Measurements from ENCODE around the gene FLT3LG.

FLT3LG gene

DNA sequence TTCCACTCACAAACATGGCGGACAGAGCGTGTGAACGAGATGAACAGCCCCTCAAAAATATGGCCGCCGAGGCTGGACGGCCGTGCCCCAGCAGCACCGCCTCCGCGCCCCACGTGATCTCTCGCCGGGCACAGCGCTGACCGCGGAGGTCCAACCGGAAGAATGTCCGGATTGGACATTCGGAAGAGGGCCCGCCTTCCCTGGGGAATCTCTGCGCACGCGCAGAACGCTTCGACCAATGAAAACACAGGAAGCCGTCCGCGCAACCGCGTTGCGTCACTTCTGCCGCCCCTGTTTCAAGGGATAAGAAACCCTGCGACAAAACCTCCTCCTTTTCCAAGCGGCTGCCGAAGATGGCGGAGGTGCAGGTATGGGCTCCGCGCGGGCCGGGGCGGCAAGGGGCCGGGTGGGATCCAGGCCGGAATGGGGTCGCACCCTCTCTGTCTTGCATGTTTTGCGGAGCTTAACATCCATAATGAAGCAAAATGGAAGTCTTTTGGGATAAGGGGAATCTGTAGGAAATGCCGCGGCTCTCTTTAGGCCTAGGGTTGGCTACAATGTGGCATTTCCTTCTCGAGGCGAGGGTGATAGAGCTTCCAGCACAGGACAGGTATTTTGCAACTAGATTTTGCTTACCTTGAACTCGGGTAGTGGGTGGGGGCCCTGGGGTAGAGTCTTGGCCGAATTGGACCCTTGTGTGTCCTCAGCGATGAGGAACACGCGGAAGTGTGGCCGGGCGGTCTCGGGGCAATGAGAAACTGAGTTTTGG, 13.4 kb downstream of the FLT3LG start, which contains the start of gene RPL13A:
TSS of gene RPL13A (plus strand) at position 332 of the 769 bp plus-strand sequence. CDS start at position 354, 22 bp downstream.
- H2AFZ ChIP-seq (ENCODE audit: low read depth, low read length), result no peak within 1 kb of the TSS
- peaks cover 44% of the 10 kb centered on the region for H3K36me3 ChIP-seq (replicated peaks; ENCODE audit: low read depth, low read length)

DNA sequence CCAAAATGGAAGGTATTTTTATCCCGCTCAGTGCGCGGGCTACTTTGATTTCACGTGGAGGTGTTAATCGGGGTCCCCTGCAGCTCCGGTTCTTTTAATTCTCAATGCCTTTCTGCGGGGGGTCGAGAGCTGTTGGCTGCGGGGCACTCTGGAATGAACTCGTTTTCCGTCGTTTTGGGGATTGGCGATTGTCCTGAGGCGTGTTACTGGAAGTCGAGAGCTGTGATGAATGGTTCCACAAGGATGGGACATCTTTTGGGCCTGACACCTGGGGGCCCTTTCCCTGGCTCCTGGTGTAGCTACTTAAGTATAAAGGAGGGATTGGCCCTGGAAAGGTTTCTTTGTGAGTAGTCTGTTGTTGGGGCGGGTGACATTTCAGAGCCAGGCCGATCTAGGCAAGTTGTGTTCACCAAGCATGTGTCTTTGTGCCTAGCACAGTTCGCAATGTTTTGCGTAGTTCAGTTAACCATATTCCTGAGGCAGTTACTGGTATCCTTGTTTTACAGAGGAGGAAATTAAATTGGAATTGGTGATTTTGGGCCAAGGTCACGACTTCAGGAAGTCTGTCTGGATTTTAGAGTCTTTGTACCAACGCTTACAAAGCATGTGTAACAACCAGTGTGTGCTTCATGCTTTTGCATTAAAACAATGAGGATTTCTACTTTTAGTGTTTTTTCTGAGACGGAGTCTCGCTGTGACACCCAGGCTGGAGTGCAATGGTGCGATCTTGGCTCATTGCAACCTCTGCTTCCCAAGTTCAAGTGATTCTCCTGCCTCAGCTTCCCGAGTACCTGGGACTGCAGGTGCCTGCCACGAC, 14.2 kb downstream of the FLT3LG start:
- Histone ChIP-seq H2AFZ (ENCODE audit: low read depth, low read length) (no peak overlapping the region), H3K27me3 (ENCODE audit: low read depth, low read length) (no peaks in the 10 kb centered on the region), H3K4me3 (ENCODE audit: low read length) (peak overlapping the region; percentile 87), H3K4me2 (ENCODE audit: low read length) (peak overlapping the region; percentile 77), H4K20me1 (ENCODE audit: insufficient read depth, low read length) (peaks cover 34% of the 10 kb centered on the region), H3K9ac (ENCODE audit: low read length) (peak overlapping the region; percentile 99), H3K79me2 (ENCODE audit: low read length) (peaks cover 42% of the 10 kb centered on the region), H3K9me3 (ENCODE audit: insufficient read depth, low read length) (no peaks in the 10 kb centered on the region), H3K36me3 (replicated peaks; ENCODE audit: low read depth, low read length) (peaks cover 52% of the 10 kb centered on the region), H3K4me1 (ENCODE audit: low read length) (peaks cover 18% of the 10 kb centered on the region), H3K27ac (ENCODE audit: low read length) (peak overlapping the region; percentile 83)
- no peak for TF ChIP-seq EZH2phosphoT487 (IDR thresholded peaks at IDR 0.05; ENCODE audit: low read depth)
- TF ChIP-seq, protein P1, sequence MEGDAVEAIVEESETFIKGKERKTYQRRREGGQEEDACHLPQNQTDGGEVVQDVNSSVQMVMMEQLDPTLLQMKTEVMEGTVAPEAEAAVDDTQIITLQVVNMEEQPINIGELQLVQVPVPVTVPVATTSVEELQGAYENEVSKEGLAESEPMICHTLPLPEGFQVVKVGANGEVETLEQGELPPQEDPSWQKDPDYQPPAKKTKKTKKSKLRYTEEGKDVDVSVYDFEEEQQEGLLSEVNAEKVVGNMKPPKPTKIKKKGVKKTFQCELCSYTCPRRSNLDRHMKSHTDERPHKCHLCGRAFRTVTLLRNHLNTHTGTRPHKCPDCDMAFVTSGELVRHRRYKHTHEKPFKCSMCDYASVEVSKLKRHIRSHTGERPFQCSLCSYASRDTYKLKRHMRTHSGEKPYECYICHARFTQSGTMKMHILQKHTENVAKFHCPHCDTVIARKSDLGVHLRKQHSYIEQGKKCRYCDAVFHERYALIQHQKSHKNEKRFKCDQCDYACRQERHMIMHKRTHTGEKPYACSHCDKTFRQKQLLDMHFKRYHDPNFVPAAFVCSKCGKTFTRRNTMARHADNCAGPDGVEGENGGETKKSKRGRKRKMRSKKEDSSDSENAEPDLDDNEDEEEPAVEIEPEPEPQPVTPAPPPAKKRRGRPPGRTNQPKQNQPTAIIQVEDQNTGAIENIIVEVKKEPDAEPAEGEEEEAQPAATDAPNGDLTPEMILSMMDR (IDR thresholded peaks at IDR 0.05; ENCODE audit: low read depth, low read length), result no peak

More for the DNA sequence above, 13.4 kb downstream of the FLT3LG start, which contains the start of gene RPL13A:
- TF ChIP-seq, protein P1 (IDR thresholded peaks at IDR 0.05; ENCODE audit: low read depth, low read length), result no peak
- TF ChIP-seq EZH2phosphoT487 (IDR thresholded peaks at IDR 0.05; ENCODE audit: low read depth), result no peak
- no peaks in the 10 kb centered on the region for H3K9me3 ChIP-seq (ENCODE audit: insufficient read depth, low read length)
- peaks cover 18% of the 10 kb centered on the region for H3K4me1 ChIP-seq (ENCODE audit: low read length)
- H4K20me1 ChIP-seq (ENCODE audit: insufficient read depth, low read length), result peaks cover 34% of the 10 kb centered on the region
- H3K4me2 ChIP-seq (ENCODE audit: low read length), result peak within 1 kb of the TSS; percentile 77
- H3K9ac ChIP-seq (ENCODE audit: low read length), result peak within 1 kb of the TSS; percentile 99
- peak within 1 kb of the TSS; percentile 83 for H3K27ac ChIP-seq (ENCODE audit: low read length)
- peak within 1 kb of the TSS; percentile 87 for H3K4me3 ChIP-seq (ENCODE audit: low read length)
- peaks cover 42% of the 10 kb centered on the region for H3K79me2 ChIP-seq (ENCODE audit: low read length)
- no peaks in the 10 kb centered on the region for H3K27me3 ChIP-seq (ENCODE audit: low read depth, low read length)

DNA sequence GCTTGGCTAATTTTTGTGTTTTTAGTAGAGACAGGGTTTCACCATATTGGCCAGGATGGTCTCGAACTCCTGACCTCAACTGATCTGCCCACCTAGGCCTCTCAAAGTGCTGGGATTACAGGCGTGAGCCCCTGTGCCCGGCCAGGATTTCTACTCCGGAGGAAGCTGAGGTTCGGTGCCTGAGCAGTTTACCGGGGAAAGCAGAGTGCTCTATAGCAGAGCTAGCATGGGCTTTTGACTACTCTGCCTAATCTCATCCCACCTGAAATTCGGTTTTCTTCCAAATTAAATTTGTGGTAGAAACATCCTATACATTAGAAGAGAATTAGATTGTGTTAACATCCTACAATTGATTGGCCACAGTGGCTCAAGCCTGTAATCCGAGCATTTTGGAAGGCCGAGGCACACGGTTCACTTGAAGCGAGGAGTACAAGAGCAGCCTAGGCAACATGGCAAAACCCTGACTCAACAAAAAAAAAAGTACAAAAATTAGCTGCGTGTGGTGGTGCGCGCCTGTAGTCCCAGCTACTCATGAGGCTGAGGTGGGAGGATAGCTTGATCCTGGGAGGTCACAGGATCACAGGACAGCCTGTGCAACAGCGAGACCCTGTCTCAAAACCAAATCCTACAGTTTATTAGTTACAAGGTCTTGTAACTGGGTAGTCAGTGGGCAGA, 15.0 kb downstream of the FLT3LG start:
- peak overlapping the region; percentile 83 for H3K27ac ChIP-seq (ENCODE audit: low read length)
- H3K9me3 ChIP-seq (ENCODE audit: insufficient read depth, low read length), result no peaks in the 10 kb centered on the region
- peaks cover 18% of the 10 kb centered on the region for H3K4me1 ChIP-seq (ENCODE audit: low read length)
- H3K9ac ChIP-seq (ENCODE audit: low read length), result peak overlapping the region; percentile 99
- H3K36me3 ChIP-seq (replicated peaks; ENCODE audit: low read depth, low read length), result peaks cover 54% of the 10 kb centered on the region
- H3K4me2 ChIP-seq (ENCODE audit: low read length), result peak overlapping the region; percentile 77
- TF ChIP-seq, protein P1 (IDR thresholded peaks at IDR 0.05; ENCODE audit: low read depth, low read length), result no peak
- TF ChIP-seq EZH2phosphoT487 (IDR thresholded peaks at IDR 0.05; ENCODE audit: low read depth), result no peak
- H2AFZ ChIP-seq (ENCODE audit: low read depth, low read length), result no peak overlapping the region
- no peaks in the 10 kb centered on the region for H3K27me3 ChIP-seq (ENCODE audit: low read depth, low read length)
- H3K79me2 ChIP-seq (ENCODE audit: low read length), result peaks cover 42% of the 10 kb centered on the region
- peak overlapping the region; percentile 87 for H3K4me3 ChIP-seq (ENCODE audit: low read length)
- H4K20me1 ChIP-seq (ENCODE audit: insufficient read depth, low read length), result peaks cover 34% of the 10 kb centered on the region

Measured in OCI-LY3 (cell line).